ENCODE results near the gene TSPAN18.

DNA sequence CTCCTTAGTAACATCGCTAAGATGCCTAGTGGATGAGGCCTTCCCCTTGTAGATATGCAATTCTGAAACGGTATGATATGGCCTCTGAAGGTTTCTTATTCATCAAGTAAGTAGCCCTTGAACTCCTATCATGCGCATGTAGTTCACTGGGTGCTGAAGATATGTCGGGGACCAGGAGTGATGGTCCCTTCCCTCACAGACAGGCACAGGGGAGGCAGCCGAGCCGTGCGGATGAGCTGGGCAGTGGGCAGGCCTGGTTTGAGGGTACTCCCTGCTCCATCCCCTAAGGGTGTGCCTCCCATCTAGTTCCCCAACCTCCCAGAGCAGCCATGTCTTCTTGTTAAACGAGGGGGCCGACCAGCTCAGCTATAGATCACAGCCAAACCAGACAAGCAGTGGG lies 183.8 kb downstream of the TSPAN18 start:
- TF ChIP-seq EZH2 (IDR thresholded peaks at IDR 0.05), result no peak
- no peak for TF ChIP-seq POLR2AphosphoS5 (IDR thresholded peaks at IDR 0.05; ENCODE audit: borderline replicate concordance, low read depth, low read length)
- TF ChIP-seq FOXP2 (optimal IDR thresholded peaks at IDR 0.05; ENCODE audit: control extremely low read depth, extremely low read length, insufficient read depth), result no peak

Measured in SK-N-MC (cell line).